ENCODE results near the gene FOXO4.

FOXO4 gene

GRCh38 chrX:71128915-71129765, 33.5 kb downstream of the FOXO4 start:
- peak; percentile 66 for DNase-seq (ENCODE audit: extremely low read depth, insufficient read length)
- peak; percentile 89 for TF ChIP-seq CTCF (IDR thresholded peaks at IDR 0.05; ENCODE audit: insufficient read depth, low read length, poor library complexity, severe bottlenecking)
- H3K36me3 ChIP-seq (ENCODE audit: control insufficient read depth, insufficient read depth, low read length), result peaks cover 16% of the 10 kb centered on the region

DNA sequence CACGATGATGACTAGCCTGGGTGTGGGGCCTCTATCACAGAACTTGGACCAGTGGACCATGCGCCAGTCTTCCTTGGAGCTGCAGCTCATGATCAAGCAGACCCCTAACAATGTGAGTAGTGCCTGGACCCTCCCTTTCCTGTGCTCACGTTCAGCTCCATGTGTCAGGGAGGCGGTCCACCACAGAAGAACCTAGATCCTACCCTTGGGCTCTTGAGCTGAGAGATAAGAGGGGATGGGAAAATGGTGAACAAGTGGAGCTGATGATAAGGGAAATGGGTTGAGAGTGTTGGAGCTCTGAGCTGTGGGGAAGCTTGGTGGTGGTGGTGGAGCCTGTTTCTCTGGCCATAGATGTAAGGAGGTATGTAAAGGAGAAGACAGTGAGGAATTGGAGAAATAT, 35.9 kb downstream of the FOXO4 start:
- DNase-seq (ENCODE audit: extremely low read depth, insufficient read length), result no peak
- Histone ChIP-seq H3K36me3 (ENCODE audit: control insufficient read depth, insufficient read depth, low read length) (peaks cover 12% of the 10 kb centered on the region), H3K4me3 (replicated peaks; ENCODE audit: low read depth, low read length) (no peak overlapping the region), H3K27me3 (replicated peaks; ENCODE audit: control insufficient read depth, insufficient read depth, low read length) (no peaks in the 10 kb centered on the region)
- no peak for TF ChIP-seq CTCF (IDR thresholded peaks at IDR 0.05; ENCODE audit: insufficient read depth, low read length, poor library complexity, severe bottlenecking)

More at GRCh38 chrX:71128915-71129765, 33.5 kb downstream of the FOXO4 start:
- Histone ChIP-seq H3K27me3 (replicated peaks; ENCODE audit: control insufficient read depth, insufficient read depth, low read length) (no peaks in the 10 kb centered on the region), H3K4me3 (replicated peaks; ENCODE audit: low read depth, low read length) (no peak overlapping the region)

DNA sequence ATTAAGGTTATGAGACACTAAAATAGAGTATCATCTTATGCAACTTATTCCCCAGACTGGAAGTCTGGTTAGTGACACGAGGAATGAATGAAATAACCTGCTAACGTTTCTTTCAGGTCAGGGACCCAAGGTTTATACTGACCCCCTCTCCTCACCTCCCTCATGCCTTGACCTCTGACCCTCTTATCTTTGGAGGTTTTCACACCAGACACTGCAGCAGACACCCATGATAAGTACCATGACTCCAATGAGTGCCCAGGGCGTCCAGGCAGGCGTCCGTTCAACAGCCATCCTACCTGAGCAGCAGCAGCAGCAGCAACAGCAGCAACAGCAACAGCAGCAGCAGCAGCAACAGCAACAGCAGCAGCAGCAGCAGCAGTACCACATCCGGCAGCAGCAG, 44.8 kb downstream of the FOXO4 start:
- no peak for DNase-seq (ENCODE audit: extremely low read depth, insufficient read length)
- H3K4me3 ChIP-seq (replicated peaks; ENCODE audit: low read depth, low read length), result no peak overlapping the region
- TF ChIP-seq CTCF (IDR thresholded peaks at IDR 0.05; ENCODE audit: insufficient read depth, low read length, poor library complexity, severe bottlenecking), result no peak
- H3K36me3 ChIP-seq (ENCODE audit: control insufficient read depth, insufficient read depth, low read length), result peaks cover 5% of the 10 kb centered on the region
- no peaks in the 10 kb centered on the region for H3K27me3 ChIP-seq (replicated peaks; ENCODE audit: control insufficient read depth, insufficient read depth, low read length)

GRCh38 chrX:71143508-71143907, 47.9 kb downstream of the FOXO4 start:
- Histone ChIP-seq H3K36me3 (ENCODE audit: control insufficient read depth, insufficient read depth, low read length) (peaks cover 3% of the 10 kb centered on the region), H3K4me3 (replicated peaks; ENCODE audit: low read depth, low read length) (no peak overlapping the region), H3K27me3 (replicated peaks; ENCODE audit: control insufficient read depth, insufficient read depth, low read length) (no peaks in the 10 kb centered on the region)
- TF ChIP-seq CTCF (IDR thresholded peaks at IDR 0.05; ENCODE audit: insufficient read depth, low read length, poor library complexity, severe bottlenecking), result no peak
- DNase-seq (ENCODE audit: extremely low read depth, insufficient read length), result no peak

DNA sequence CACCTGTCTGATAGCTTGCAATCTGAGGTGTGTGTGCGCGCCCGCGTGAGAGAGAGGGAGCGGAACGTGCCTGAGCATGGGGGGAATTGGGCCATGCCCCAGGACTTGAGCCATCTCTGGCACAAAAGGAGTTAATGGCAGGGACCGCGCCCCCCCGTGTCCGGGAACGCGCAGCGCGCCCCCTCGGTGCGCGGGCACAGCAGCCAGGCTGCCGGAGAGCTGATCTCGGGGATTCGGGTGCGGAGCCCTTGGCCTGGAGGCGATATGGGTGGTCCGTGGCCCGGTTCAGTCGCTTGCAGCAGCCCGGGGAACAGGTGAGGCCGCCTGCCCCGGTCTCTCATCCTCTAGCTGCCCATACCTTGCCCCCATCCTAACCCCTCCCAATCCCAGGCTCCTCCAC, 49.0 kb downstream of the FOXO4 start, which contains the start of gene NLGN3:
Gene NLGN3 (plus strand): TSS at position 191 of the 400 bp plus-strand sequence. CDS start 2,909 bp downstream, outside the sequence.
- no peak for TF ChIP-seq CTCF (IDR thresholded peaks at IDR 0.05; ENCODE audit: insufficient read depth, low read length, poor library complexity, severe bottlenecking)
- DNase-seq (ENCODE audit: extremely low read depth, insufficient read length), result no peak
- Histone ChIP-seq H3K4me3 (replicated peaks; ENCODE audit: low read depth, low read length) (no peak within 1 kb of the TSS), H3K27me3 (replicated peaks; ENCODE audit: control insufficient read depth, insufficient read depth, low read length) (no peaks in the 10 kb centered on the region), H3K36me3 (ENCODE audit: control insufficient read depth, insufficient read depth, low read length) (peaks cover 3% of the 10 kb centered on the region)

Data from GM06990 (cell line).